HCT116 (cell line): Measurements from ENCODE around the gene C14orf39. TPM values are rescaled to one million over a fixed set of nuclear protein-coding genes. Genes with fewer than 3 reads are reported as not detected.
"Not testable (repeated sequence)": the region's sequence is repeated elsewhere in the genome, so short reads cannot be mapped to it uniquely, and the experiment has no call there.

Experiments used
- ATAC-seq: fragments of 200-7000 bp; cut with Tn5 transposase; 2 replicates; pipeline ENCODE4 v1.9.1; 2020; ENCODE audit warnings: mild to moderate bottlenecking, moderate library complexity
- BruUV-seq: library from RNA; stranded (reverse); fragments of 400-500 nt; replicated peaks from 2 replicates; lab custom pipeline; 2021; lab: Mats Ljungman, UMichigan
- CTCF ChIA-PET: fragments of 300-600 bp; sonication (Branson Sonifier 250); formaldehyde crosslinking; loops from one replicate; lab custom pipeline; 2021; ENCODE audit warnings: antibody characterized with exemption; lab: Charles Lee
- POLR2A ChIA-PET: fragments of 300-600, 350-600 bp; sonication (Branson Sonifier 250); formaldehyde crosslinking; loops from one replicate; lab custom pipeline; 2021; ENCODE audit warnings: antibody characterized with exemption; lab: Charles Lee
- RAD21 ChIA-PET, 2 experiments: fragments of 300-600 bp; sonication (Branson Sonifier 250); formaldehyde crosslinking; loops; one replicate each; lab custom pipeline; 2023; ENCODE audit warnings: low total read pairs in 2 of 2; ENCODE audit not compliant: uncharacterized antibody in 2 of 2, unreplicated experiment in 2 of 2, low non-redundant PET in 1 of 2; lab: Charles Lee
- DNase-seq: peaks from one replicate; pipeline ENCODE4 v3.0.0-alpha.2; 2010; ENCODE audit warnings: low read depth, low spot score
- H2AFZ ChIP-seq: fragments of 200-600 bp; shearing (Covaris generic), sonication (generic); 2 replicates; pipeline ENCODE4 v1.6.1; 2017; ENCODE audit warnings: low read depth, mixed run types, mixed read lengths, antibody characterized with exemption, low read length; ENCODE audit not compliant: poor library complexity, severe bottlenecking
- H3K27ac ChIP-seq: 2 replicates; pipeline ENCODE4 v1.5.1; 2012; ENCODE audit warnings: low read depth, low read length
- H3K27me3 ChIP-seq: fragments of 200-600 bp; sonication (generic); 2 replicates; pipeline ENCODE4 v1.6.1; 2016; ENCODE audit warnings: mixed run types, low read length, mixed read lengths; ENCODE audit not compliant: insufficient read depth
- H3K36me3 ChIP-seq, 2 experiments: fragments of 200-500 bp in 1 of 2; fragments of 200-600 bp in 1 of 2; sonication (Bioruptor generic) in 1 of 2; sonication (generic) in 1 of 2; 2 replicates each; pipeline versions ENCODE4 v1.5.1 to v1.6.1; 2014 to 2016; ENCODE audit warnings: low read length in 2 of 2, inconsistent platforms in 1 of 2, mixed read lengths in 1 of 2, mixed run types in 1 of 2; ENCODE audit not compliant: insufficient read depth in 2 of 2, control insufficient read depth in 1 of 2
- H3K4me1 ChIP-seq, 2 experiments: fragments of 200-600 bp in 1 of 2; sonication (generic) in 1 of 2; 2 replicates each; pipeline versions ENCODE4 v1.5.1 to v1.6.1; 2012 to 2017; ENCODE audit warnings: low read length in 2 of 2, inconsistent platforms in 1 of 2, mild to moderate bottlenecking in 1 of 2, mixed read lengths in 1 of 2, mixed run types in 1 of 2, moderate library complexity in 1 of 2; ENCODE audit not compliant: insufficient read depth in 2 of 2, control insufficient read depth in 1 of 2
- H3K4me2 ChIP-seq: fragments of 200-600 bp; sonication (generic); 2 replicates; pipeline ENCODE4 v1.6.1; 2017; ENCODE audit warnings: mixed run types, low read length, mixed read lengths
- H3K4me3 ChIP-seq, 2 experiments: fragments of 200-600 bp in 1 of 2; sonication (generic) in 1 of 2; replicated peaks in 1 of 2; 2 replicates each; pipeline ENCODE4 v1.5.1; 2011 to 2016; ENCODE audit warnings: low read length in 2 of 2, control low read depth in 1 of 2, low read depth in 1 of 2, mild to moderate bottlenecking in 1 of 2, mixed read lengths in 1 of 2, mixed run types in 1 of 2
- H3K79me2 ChIP-seq: fragments of 200-600 bp; sonication (generic); 2 replicates; pipeline ENCODE4 v1.6.1; 2017; ENCODE audit warnings: mild to moderate bottlenecking, mixed run types, low read length, moderate library complexity, mixed read lengths; ENCODE audit not compliant: insufficient read depth
- H3K9ac ChIP-seq: fragments of 200-600 bp; sonication (generic); 2 replicates; pipeline ENCODE4 v1.6.1; 2016; ENCODE audit warnings: low read length, mixed read lengths
- H3K9me2 ChIP-seq: fragments of 200-600 bp; sonication (generic), shearing (Covaris generic); 2 replicates; pipeline ENCODE4 v1.6.1; 2017; ENCODE audit warnings: mixed run types, mild to moderate bottlenecking, moderate library complexity; ENCODE audit not compliant: insufficient read depth
- H3K9me3 ChIP-seq, 2 experiments: fragments of 200-500 bp in 1 of 2; fragments of 200-600 bp in 1 of 2; sonication (Bioruptor generic) in 1 of 2; sonication (generic) in 1 of 2; 2 replicates each; pipeline ENCODE4 v1.6.1; 2014 to 2017; ENCODE audit warnings: low read length in 2 of 2, mixed read lengths in 2 of 2, inconsistent platforms in 1 of 2, low read depth in 1 of 2, mild to moderate bottlenecking in 1 of 2, mixed run types in 1 of 2, moderate library complexity in 1 of 2; ENCODE audit not compliant: control insufficient read depth in 1 of 2, insufficient read depth in 1 of 2
- H4K20me1 ChIP-seq: fragments of 200-600 bp; sonication (generic), shearing (Covaris generic); 2 replicates; pipeline ENCODE4 v1.6.1; 2017; ENCODE audit warnings: mixed run types, mild to moderate bottlenecking, moderate library complexity; ENCODE audit not compliant: insufficient read depth
- CBX3 ChIP-seq: IDR thresholded peaks from 2 replicates; pipeline ENCODE4 v1.6.1; 2012; ENCODE audit warnings: low read depth
- CEBPB ChIP-seq: IDR thresholded peaks from 2 replicates; pipeline ENCODE4 v1.6.1; 2012; ENCODE audit warnings: low read depth
- POLR2A ChIP-seq: IDR thresholded peaks from 2 replicates; pipeline ENCODE4 v1.7.0; 2011; ENCODE audit warnings: borderline replicate concordance; ENCODE audit not compliant: insufficient read depth, insufficient read length; ENCODE audit errors: extremely low read depth
- TCF7L2 ChIP-seq: IDR thresholded peaks from 2 replicates; pipeline ENCODE4 v1.7.0; 2011; ENCODE audit warnings: borderline replicate concordance, inconsistent platforms; ENCODE audit not compliant: insufficient read depth, insufficient read length; ENCODE audit errors: extremely low read depth
- intact Hi-C: fragments of 100-400 bp; cut with micrococcal nuclease; formaldehyde crosslinking; loops from 2 replicates; pipeline ENCODE4 v1.10.0; 2022
- total RNA-seq: library from RNA; stranded (reverse); gene quantifications from one replicate; pipeline ENCODE4 v1.2.1, GENCODE V29; 2021; ENCODE audit not compliant: unreplicated experiment
- TF ChIP-seq, protein P1 (sequence below), 3 experiments: fragments of 200-600 bp in 1 of 3; sonication (generic) in 1 of 3; IDR thresholded peaks in 2 of 3; conservative IDR thresholded peaks in 1 of 3; 2 replicates each; pipeline ENCODE4 v1.5.1; 2012 to 2017; ENCODE audit warnings: low read depth in 2 of 3, low read length in 2 of 3, antibody characterized with exemption in 1 of 3, borderline replicate concordance in 1 of 3, control low read depth in 1 of 3, mild to moderate bottlenecking in 1 of 3, mixed read lengths in 1 of 3, mixed run types in 1 of 3, moderate library complexity in 1 of 3; ENCODE audit not compliant: insufficient read depth in 1 of 3

C14orf39 gene
- total RNA-seq, 1 experiment from 2014 or later = not detected

DNA sequence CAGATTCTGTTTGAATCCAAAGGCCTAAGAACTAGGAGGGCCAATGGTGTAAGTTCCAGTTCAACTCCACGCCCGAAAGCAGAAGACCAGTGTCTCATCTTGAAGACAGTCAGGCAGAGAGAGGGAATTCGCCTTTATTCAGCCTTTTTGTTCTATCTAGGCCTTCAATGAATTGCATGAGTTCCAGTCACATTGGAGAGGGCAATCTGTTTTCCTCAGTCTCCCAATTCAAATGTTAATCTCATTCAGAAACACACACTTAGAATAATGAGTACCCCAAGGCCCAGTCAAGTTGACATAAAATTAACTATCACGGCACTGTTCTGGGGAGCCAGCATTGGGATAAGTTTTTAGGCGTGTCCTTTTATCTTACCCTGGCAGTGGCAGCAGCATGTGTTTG, 65.8 kb downstream of the C14orf39 start:
- Histone ChIP-seq H3K27ac (no peak overlapping the region), H3K9ac (no peak overlapping the region), H2AFZ (no peak overlapping the region), H3K9me3 (no peaks in the 10 kb centered on the region), H3K4me1 (no peaks in the 10 kb centered on the region), H3K27me3 (no peaks in the 10 kb centered on the region), H3K4me3 (no peak overlapping the region), H3K79me2 (no peaks in the 10 kb centered on the region), H3K4me2 (no peak overlapping the region), H3K9me2 (no peaks in the 10 kb centered on the region), H3K36me3 (no peaks in the 10 kb centered on the region), H4K20me1 (no peaks in the 10 kb centered on the region)
- CTCF ChIA-PET = no interaction called here
- no peak for ATAC-seq
- POLR2A ChIA-PET = no interaction called here
- TF ChIP-seq CEBPB = no peak
- TF ChIP-seq TCF7L2 = no peak
- TF ChIP-seq, protein P1, sequence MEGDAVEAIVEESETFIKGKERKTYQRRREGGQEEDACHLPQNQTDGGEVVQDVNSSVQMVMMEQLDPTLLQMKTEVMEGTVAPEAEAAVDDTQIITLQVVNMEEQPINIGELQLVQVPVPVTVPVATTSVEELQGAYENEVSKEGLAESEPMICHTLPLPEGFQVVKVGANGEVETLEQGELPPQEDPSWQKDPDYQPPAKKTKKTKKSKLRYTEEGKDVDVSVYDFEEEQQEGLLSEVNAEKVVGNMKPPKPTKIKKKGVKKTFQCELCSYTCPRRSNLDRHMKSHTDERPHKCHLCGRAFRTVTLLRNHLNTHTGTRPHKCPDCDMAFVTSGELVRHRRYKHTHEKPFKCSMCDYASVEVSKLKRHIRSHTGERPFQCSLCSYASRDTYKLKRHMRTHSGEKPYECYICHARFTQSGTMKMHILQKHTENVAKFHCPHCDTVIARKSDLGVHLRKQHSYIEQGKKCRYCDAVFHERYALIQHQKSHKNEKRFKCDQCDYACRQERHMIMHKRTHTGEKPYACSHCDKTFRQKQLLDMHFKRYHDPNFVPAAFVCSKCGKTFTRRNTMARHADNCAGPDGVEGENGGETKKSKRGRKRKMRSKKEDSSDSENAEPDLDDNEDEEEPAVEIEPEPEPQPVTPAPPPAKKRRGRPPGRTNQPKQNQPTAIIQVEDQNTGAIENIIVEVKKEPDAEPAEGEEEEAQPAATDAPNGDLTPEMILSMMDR (IDR thresholded peaks at IDR 0.05 in 2 of 3, conservative IDR thresholded peaks at IDR 0.05 in 1 of 3; ENCODE audit: borderline replicate concordance in 1 of 3, insufficient read depth in 1 of 3, low read depth in 2 of 3, low read length in 2 of 3) = no peak
- no peak for TF ChIP-seq POLR2A
- TF ChIP-seq CBX3 = no peak
- RAD21 ChIA-PET = no interaction called here
- intact Hi-C loops = no loop called here
- DNase-seq = no peak
- no TSS peak for BruUV-seq

DNA sequence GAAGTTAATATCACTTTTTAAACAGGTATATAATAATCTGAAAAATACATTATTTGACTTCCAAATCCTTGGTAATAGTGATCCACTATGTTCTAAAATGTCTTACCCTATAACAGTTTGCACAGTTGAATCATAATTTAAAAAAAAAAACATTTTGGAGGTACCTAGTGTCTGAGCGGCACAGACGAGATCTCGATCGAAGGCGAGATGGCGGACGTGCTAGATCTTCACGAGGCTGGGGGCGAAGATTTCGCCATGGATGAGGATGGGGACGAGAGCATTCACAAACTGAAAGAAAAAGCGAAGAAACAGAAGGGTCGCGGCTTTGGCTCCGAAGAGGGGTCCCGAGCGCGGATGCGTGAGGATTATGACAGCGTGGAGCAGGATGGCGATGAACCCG, 88.3 kb downstream of the C14orf39 start:
- H3K9me3 ChIP-seq, H3K27me3 ChIP-seq, H3K9ac ChIP-seq, DNase-seq, BruUV-seq, H3K9me2 ChIP-seq, ATAC-seq, H3K79me2 ChIP-seq, H3K27ac ChIP-seq, H2AFZ ChIP-seq, H3K36me3 ChIP-seq, H3K4me2 ChIP-seq, H3K4me1 ChIP-seq, intact Hi-C loops, POLR2A ChIA-PET, CTCF ChIA-PET, H3K4me3 ChIP-seq, RAD21 ChIA-PET, H4K20me1 ChIP-seq: not testable (repeated sequence)
